NK-92 treated with Interleukin-12 subunit alpha and Interleukin-12 subunit beta, amount 100 ng/mL, for 24 hours (cell line): ENCODE measurements around the gene PRR30.
"Not testable (repeated sequence)": the region's sequence is repeated elsewhere in the genome, so short reads cannot be mapped to it uniquely, and the experiment has no call there.

Experiments used
- DNase-seq: peaks from one replicate; lab custom pipeline; 2025; lab: John Stamatoyannopoulos, UW

PRR30 gene

DNA sequence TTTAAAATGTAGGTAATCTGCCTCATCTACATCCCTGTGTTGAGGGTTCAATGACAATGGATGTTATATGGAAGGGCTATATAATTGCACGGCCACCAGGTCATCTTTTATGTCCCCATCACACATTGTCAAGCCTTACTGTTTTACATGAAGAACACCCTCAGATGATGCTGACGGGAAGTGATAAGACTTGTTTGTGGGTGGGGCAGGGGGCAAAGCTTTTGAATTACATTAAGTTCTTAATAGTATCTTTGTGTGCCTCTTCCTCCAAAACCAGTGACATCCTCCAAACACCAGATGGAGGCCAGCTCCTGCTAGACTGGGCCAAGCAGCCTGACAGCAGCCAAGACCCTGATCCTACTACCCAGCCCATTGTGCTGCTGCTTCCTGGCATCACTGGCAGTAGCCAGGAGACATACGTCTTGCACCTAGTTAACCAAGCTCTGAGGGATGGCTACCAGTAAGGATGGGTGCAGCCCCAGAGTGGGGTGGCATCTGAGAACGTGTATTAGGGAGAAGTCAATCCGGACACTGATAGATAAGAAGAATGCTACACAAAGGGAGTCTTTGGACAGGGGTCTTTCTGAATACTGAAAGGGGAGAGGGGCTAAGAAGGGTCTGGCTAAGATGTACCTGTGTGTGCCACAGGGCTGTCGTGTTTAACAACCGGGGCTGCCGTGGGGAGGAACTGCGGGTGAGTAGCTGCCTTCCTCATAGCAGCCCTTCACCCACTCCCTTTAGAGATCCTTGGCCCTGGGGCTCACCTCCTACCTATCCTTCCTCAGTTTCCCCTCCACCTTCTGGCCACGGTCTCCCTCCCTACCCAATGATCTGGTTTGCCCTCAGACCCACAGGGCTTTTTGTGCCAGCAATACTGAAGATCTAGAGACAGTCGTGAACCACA lies 10.3 kb downstream of the PRR30 start:
- no peak for DNase-seq

DNA sequence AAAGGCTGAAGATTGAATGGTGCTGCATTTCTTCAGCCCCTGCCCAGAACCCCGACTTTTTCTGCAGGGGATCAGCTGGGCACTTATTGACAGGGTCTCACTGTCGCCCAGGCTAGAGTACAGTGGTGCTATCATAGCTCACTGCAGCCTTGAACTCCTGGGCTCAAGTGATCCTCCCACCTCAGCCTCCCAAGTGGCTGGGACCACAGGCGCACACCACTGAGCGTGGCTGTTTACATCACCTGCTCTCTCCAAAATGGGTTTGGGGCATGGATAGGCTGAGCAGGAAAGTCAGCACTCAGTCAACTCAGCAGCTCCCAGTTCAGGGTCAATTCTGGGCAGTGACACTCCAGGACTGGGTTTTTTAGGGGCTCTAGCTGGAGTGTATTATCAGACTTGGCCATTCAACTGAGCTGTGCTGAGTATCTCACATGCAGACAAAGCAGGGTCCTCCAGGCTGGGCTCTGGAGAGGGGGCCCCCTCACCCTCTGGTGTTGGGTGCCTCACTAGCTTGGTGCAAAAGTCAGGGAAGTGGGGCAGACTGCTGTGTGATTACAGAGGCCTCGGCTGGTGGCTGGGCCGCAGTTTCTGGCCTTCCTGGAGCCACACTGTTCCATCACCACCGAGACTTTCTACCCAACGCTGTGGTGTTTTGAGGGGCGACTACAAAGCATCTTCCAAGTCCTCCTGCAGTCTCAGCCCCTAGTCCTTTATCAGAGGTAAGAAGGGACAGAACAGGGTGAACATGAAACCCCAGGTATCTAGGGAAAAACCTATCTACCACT lies 11.1 kb downstream of the PRR30 start:
- DNase-seq: no peak

DNA sequence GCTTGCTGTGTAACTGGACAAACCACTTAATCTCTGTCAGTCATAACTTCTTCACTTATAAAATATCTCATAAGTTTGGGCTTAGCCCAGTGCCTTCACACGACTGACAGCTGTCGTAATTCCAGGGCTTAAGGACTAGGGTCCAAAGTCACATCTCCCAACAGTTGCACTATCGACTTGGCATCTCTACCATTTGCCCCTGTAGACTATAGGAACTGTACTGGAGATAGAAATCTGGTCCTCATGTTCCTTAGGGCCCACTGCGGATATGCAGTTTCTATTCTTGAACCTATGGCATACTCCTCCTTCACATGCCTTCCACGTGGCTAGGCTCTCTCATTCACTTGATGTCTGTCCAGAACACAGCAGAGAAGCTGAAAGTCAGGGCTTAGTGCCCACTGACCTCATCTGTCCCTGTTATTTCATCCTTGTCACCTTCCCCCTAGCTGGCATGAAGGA lies 12.9 kb downstream of the PRR30 start:
- no peak for DNase-seq

DNA sequence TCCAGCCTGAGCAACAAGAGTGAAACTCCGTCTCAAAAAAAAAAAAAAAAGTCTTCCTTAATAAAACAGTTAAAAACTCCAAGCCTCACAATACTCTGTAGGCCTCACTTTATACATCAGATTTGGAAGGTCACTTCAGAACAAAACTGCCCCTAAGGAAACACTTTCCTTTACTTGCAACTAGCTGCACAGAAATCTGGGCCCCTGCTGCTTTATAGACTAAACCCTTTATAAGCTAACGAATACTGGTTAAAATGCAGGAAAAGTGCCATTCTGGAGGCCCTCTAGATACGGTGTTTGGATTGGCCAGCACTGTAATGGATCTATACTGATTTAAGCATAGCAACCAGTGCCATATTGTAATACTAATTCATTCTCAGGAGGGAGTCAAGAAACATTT lies 14.1 kb downstream of the PRR30 start:
- DNase-seq: no peak

DNA sequence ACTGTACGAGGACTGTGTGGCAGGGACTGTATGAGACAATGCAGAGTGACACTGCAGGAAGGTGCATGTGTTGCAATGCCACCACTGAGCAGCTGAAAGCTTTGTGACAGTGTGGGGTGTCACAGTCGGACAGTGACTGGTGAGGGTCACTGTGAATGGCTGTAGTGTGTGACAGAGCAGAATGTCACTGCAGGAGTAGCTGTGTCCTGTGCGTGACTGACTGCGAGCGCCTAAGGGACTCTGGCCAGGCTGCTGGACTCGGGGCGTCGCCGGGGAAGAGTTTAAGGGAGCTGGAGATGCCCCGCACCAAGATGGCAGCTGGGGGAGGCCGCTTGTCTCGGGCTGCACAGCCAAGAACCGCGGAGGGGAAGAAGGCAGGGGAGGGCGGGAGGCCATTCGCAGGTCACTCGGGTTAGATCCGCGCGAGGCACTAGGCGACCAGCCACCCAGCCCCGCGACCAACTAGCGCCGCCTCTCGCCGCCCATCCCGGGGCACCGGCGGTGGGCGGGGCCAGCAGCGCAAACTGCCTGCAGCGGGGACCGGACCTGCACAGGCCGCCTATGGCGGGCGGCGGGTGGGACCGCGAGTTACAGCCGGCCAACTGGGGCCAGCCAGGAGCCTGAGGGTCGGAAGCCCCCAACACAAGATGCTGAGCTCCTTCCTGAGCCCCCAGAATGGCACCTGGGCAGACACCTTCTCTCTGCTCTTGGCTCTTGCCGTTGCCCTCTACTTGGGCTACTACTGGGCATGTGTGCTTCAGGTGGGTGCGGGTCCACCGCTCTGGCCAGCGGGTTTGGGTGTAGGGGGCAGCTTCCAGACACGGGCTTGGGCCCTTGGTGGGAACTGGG lies 15.7 kb downstream of the PRR30 start, which contains the start of gene ABHD1:
TSS of gene ABHD1 (plus strand) at position 514 of the 849 bp plus-strand sequence. CDS start at position 648, 134 bp downstream.
- no peak for DNase-seq

DNA sequence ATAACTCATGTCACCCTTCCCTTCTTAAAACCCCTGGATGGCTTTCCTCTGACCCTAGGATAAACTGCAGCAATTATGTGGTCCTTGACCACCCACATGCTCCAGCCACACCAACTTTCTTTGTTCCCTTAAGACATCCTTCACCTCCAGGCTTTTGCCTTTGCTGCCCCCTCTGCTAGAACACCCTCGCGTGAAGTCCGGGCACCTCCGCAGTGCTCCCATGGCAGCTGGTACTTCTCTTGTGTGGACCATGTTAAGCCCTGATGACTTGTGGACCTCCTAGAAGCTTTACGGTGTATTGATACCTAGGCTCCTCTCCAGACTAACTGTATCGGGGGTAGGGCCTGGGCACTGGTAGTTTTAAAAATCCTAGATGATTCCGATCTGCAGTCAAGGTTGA lies 16.4 kb downstream of the PRR30 start:
- DNase-seq: no peak

DNA sequence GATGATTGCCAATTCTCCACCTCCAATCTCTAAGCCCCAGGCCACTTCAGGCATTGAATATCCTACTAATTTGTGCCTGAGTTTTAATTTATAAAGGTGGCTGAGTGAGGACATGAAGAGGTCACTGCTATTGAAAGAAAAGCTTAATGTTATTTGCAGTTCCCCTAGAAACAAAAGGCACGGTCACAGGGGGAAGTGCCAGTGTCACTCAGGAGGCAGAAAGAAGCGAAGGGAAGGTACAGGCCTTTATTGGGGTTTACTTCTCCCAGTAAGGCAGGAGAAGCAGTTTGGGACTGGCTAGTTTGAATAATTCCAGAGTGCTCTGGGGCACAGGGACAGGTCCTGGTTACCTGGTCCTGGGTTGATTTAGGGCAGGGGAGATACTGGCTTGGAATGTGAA lies 17.3 kb downstream of the PRR30 start:
- no peak for DNase-seq

DNA sequence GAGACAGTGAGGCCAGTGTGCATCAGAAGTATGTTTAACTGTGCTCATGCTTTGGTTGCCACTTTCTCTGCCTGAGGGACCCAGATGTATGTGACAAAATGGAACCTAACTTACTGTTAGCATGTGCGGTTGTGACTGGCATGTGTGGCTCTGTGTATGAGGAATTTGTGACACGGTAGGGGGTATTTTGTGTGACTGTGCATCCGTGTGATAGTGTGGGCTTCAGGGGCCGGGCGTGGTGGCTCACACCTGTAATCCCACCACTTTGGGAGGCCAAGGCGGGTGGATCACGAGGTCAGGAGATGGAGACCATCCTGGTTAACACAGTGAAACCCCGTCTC lies 19.9 kb downstream of the PRR30 start:
- not testable (repeated sequence) for DNase-seq

DNA sequence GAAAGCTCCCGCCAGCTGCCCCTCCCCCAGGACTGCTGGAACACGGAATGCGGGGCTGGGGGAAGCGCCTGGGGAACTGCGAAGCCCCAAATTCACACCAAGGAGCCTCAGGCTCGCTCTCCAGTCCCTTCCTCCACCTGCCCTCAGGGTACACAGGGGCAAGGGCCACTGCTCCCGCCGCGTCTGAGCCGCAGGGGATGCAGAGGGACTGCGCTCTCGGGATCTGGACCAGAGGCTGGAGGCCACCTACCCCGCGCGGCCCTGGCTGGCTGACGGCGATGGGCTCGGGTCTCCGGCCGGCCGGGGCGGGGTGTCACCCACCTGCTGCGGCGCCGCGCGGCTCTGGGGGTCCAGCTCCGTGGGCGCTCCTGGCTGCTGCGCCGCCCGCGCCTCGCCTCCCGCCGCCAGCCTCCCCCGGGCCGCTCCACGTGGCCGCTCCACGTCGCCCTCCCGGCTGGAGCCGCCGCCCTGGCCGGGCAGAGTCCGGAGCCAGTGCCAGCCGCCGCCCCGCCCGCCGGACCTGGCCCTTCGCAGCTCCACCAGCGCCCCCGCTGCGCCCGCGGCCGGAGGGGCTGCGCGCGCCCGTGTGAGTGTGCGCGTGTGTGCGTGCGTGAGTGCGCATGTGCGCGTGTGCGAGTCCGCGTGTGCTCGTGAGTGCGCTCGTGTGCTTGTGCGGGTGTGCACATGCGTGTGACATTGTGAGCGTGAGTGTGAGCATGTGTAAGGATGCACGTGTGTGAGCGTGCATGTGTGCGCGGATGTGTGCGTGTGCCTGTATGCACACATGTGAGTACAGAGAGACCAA lies 20.5 kb downstream of the PRR30 start, which contains the start of gene CGREF1:
TSS of gene CGREF1 (minus strand) at position 604 of the 805 bp plus-strand sequence. CDS start 14,762 bp downstream, outside the sequence.
- no peak for DNase-seq

DNA sequence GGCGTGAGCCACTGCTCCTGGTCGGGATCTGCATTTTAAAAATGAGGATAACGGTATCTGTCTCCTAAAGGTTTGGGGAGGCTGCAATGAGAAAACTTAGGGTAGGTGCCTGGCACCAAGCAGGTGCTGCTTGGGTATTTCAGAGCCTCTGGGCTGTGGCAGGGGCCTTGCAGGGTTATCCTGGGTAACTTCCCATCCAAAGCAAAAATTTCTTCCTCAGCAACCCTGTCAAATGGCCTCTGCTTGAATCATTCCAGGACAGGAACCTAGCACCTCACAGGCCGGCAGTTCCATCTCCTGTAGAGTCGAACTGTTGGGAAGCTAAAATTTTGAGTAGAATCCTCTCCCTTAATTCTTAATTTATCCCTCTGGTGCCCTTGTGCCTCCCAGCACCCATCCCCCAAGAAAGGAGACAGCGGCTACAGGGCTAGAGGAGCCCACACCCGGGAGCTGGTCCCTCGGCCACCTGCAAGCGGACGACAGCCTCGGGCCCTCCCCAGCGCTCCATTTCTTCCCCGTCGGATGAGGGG lies 21.1 kb downstream of the PRR30 start:
- no peak for DNase-seq

DNA sequence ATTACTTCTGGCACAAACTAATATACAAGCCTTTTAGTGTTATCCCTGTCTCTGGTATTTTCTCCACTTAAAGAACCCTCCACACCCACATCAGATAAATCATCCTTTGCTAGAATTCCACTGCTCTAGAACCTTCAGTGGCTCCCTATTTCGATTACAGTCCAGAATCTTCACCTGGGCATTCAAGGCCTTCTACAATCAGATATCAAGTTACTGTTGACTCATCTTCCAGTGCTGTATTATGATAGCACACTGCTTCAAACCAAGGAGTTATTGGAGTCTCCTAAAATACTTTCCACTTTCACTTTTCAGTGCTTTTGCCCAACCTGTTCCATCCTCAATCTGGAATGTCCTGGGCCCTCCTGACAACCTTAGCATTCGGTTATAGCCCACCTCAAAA lies 23.7 kb downstream of the PRR30 start:
- DNase-seq: no peak

DNA sequence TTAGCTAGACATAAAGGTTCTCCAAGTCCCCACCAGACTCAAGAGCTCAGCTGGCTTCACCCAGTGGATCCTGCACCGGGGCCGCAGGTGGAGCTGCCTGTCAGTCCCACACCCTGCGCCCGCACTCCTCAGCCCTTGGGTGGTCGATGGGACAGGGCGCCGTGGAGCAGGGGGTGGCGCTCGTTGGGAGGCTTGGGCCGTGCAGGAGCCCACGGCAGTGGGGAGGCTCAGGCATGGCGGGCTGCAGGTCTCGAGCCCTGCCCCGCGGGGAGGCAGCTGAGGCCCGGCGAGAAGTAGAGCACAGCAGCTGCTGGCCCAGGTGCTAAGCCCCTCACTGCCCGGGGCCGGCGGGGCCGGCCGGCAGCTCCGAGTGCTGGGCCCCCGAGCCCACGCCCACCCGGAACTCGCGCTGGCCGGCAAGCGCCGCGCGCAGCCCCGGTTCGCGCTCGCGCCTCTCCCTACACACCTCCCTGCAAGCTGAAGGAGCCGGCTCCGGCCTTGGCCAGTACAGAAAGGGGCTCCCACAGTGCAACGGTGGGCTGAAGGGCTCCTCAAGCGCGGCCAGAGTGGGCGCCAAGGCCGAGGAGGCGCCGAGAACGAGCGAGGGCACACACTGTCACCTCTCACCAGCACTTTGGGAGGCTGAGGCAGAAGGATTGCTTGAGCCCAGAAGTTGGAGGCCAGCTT lies 27.7 kb downstream of the PRR30 start:
- not testable (repeated sequence) for DNase-seq

DNA sequence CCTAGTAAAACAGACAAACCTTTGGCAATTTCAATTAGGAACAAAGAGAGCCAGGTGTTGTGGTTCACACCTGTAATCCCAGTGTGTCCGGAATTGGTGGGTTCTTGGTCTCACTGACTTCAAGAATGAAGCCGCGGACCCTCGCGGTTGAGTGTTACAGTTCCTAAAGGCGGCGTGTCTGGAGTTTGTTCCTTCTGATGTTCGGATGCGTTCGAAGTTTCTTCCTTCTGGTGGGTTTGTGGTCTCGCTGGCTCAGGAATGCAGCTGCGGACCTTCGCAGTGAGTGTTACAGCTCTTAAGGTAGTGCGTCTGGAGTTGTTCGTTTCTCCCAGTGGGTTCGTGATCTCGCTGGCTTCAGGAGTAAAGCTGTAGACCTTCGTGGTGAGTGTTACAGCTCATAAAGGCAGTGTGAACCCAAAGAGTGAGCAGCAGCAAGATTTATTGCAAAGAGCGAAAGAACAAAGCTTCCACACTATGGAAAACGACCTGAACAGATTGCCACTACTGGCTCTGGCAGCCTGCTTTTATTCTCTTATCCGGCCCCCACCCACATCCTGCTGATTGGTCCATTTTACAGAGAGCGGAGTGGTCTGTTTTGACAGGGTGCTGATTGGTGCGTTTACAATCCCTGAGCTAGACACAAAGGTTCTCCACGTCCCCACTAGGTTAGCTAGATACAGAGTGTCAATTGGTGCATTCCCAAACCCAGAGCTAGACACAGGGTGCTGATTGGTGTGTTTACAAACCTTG lies 28.4 kb downstream of the PRR30 start:
- DNase-seq: not testable (repeated sequence)

DNA sequence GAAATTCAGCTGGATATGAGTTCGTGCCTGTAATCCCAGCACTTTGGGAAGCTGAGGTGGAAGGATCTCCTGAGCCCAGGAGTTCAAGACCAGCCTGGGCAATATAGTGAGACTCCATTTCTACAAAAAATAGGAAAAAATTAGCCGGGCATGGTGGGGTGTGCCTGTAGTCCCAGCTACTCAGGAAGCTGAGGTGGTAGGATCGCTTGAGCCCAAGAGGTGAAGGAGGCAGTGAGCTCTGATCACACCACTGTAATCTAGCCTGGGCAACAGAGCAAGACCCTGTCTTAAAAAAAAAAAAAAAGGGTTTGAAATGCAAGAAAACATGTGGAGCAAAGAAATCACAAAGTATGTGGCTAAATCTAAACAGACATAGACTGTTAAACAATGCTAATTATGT lies 30.1 kb downstream of the PRR30 start:
- DNase-seq: no peak

DNA sequence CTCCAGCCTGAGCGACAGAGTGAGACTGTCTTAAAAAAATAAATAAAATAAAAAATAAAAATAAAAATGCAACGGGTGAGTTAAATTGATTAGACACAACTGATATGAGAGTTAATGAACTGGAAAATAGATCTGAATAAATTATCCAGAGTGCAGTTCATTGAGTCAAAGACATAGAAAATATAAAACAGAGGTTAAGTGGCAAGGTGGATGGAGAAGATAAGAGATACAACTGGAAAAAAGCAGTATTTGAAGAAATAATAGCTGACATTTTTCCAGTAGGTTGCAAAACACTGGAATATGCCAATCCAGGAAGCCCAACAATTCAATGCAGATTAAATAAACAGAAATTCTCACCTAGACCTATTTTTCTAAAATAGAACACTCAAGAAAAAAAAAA lies 31.0 kb downstream of the PRR30 start:
- DNase-seq: no peak

DNA sequence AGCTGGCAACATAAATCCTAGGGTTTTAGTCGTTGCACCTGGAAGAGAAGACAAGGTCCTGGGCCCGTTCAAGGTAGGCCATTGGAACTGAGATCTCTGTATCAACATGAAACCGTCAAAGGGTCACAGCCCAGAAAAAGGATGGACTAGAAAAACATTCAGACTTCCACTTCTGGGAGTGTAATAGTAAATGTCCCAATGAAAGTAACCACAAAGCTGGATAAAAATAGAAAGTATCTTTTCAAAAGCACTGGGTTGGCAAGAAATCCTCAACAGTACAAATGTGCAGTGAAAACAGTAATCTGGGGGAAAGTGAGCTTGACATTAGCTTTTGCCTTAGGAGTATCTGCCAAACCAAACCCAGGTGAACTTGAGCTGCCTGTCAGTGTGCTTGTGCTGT lies 33.2 kb downstream of the PRR30 start:
- DNase-seq: no peak

DNA sequence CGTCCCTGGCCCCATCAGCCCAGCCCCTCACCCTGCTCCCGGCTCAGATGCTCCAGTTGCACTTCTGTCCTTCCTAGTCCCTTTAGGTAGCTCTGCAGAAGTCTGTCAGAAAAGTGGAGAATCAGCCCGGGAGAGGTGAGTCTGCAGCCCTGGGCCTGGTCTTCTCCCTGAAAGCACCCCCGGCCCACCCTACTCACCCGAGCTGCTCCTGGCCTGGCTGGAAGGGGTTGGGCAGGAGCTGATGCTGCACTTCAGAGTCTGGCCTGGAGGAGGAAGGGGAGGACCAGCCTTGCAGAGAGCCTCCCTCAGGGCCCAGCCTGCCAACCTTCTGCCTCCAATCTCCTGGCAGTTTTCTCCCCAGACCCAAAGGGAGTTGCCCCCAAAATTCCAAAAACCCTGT lies 36.9 kb downstream of the PRR30 start:
- no peak for DNase-seq

DNA sequence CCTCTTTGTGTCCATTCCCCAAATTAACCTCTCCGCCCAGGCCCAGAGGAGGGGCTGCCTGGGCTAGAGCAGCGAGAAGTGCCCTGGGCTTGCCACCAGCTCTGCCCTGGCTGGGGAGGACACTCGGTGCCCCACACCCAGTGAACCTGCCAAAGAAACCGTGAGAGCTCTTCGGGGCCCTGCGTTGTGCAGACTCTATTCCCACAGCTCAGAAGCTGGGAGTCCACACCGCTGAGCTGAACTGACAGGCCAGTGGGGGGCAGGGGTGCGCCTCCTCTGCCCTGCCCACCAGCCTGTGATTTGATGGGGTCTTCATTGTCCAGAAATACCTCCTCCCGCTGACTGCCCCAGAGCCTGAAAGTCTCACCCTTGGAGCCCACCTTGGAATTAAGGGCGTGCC lies 39.2 kb downstream of the PRR30 start:
- no peak for DNase-seq

DNA sequence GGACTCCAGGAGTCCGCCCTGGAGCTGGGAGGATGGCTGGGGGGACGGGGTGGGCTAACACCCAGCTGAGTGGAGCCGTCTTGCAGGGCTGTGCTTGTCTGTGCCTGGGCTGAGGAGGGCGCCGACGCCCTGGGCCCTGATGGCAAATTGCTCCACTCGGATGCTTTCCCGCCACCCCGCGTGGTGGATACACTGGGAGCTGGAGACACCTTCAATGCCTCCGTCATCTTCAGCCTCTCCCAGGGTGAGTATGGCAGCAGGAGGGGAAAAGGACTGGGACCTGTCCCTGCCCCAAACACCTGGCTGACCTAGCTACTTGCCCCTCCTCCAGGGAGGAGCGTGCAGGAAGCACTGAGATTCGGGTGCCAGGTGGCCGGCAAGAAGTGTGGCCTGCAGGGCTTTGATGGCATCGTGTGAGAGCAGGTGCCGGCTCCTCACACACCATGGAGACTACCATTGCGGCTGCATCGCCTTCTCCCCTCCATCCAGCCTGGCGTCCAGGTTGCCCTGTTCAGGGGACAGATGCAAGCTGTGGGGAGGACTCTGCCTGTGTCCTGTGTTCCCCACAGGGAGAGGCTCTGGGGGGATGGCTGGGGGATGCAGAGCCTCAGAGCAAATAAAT lies 39.8 kb downstream of the PRR30 start:
- DNase-seq: no peak
